HepG2 (cell line): ENCODE results near the gene FASTKD3. TPM values are rescaled to one million over a fixed set of nuclear protein-coding genes. Genes with fewer than 3 reads are reported as not detected.

Source experiments
- CENPX ChIP-seq: sonication (generic); formaldehyde crosslinking; IDR thresholded peaks from 2 replicates; pipeline ENCODE4 v1.9.0; 2021; ENCODE audit warnings: mild to moderate bottlenecking, missing genetic modification reagents, moderate library complexity
- GFI1 ChIP-seq: sonication (generic); formaldehyde crosslinking; IDR thresholded peaks from 2 replicates; pipeline ENCODE4 v1.5.0; 2020; ENCODE audit warnings: missing genetic modification reagents, mild to moderate bottlenecking, borderline replicate concordance
- HNRNPLL ChIP-seq: fragments of 200-400 bp; formaldehyde crosslinking; IDR thresholded peaks from 2 replicates; pipeline ENCODE4 v1.6.1; 2017; ENCODE audit warnings: mild to moderate bottlenecking, low read depth, low read length; ENCODE audit not compliant: poor library complexity, severe bottlenecking
- MTA3 ChIP-seq: sonication (generic); formaldehyde crosslinking; IDR thresholded peaks from 2 replicates; pipeline ENCODE4 v1.4.0; 2020; ENCODE audit warnings: missing genetic modification reagents
- SNRNP70 ChIP-seq: fragments of 200-400 bp; formaldehyde crosslinking; IDR thresholded peaks from 2 replicates; pipeline ENCODE4 v1.6.1; 2017; ENCODE audit warnings: mild to moderate bottlenecking, low read depth, low read length, moderate library complexity
- ZNF572 ChIP-seq: sonication (generic); formaldehyde crosslinking; IDR thresholded peaks from 2 replicates; pipeline ENCODE4 v1.5.1; 2020; ENCODE audit warnings: mild to moderate bottlenecking, missing genetic modification reagents
- polyA plus RNA-seq, 8 experiments: library from polyadenylated mRNA; depleted of rRNA in 3 of 8; stranded (reverse) in 7 of 8; unstranded in 1 of 8; fragments of >200 nt; fragmentation: Illumina TruSeq in 4 of 8; extraction: Trizol in 4 of 8; gene quantifications; 2 replicates each; pipeline versions ENCODE4 v1.2.1 to v1.2.3, GENCODE V29; 2011 to 2016; ENCODE audit warnings: low read depth in 4 of 8, missing spikeins in 1 of 8, mixed read lengths in 1 of 8; ENCODE audit not compliant: insufficient read depth in 1 of 8
- total RNA-seq, 5 experiments: library from RNA; depleted of rRNA; stranded (reverse); fragments of >200 nt; fragmentation: Illumina TruSeq; extraction: Trizol; gene quantifications; 2 replicates each; pipeline ENCODE4 v1.2.3, GENCODE V29; 2016; ENCODE audit warnings: low read depth in 1 of 5
- TF ChIP-seq, protein P1 (sequence below): sonication (generic); formaldehyde crosslinking; IDR thresholded peaks from 2 replicates; pipeline ENCODE4 v1.4.0; 2020; ENCODE audit warnings: mild to moderate bottlenecking, missing genetic modification reagents
- TF ChIP-seq, protein P2 (sequence below): sonication (generic); formaldehyde crosslinking; IDR thresholded peaks from 2 replicates; pipeline ENCODE4 v1.5.1; 2020; ENCODE audit warnings: missing genetic modification reagents, mild to moderate bottlenecking, borderline replicate concordance
- TF ChIP-seq, protein P3 (sequence below): sonication (generic); formaldehyde crosslinking; IDR thresholded peaks from 2 replicates; pipeline ENCODE4 v1.8.1; 2023; ENCODE audit warnings: mild to moderate bottlenecking, missing genetic modification reagents, borderline replicate concordance
- TF ChIP-seq, protein P4 (sequence below): sonication (generic); formaldehyde crosslinking; IDR thresholded peaks from 2 replicates; pipeline ENCODE4 v1.9.0; 2022; ENCODE audit warnings: missing genetic modification reagents, mild to moderate bottlenecking, borderline replicate concordance

FASTKD3 gene
- total and polyA plus RNA-seq, 2 of the 13 experiments (the other 11 are each of a cell fraction or from before 2014, with no cell fraction given), result 6.9 to 17.8 TPM

DNA sequence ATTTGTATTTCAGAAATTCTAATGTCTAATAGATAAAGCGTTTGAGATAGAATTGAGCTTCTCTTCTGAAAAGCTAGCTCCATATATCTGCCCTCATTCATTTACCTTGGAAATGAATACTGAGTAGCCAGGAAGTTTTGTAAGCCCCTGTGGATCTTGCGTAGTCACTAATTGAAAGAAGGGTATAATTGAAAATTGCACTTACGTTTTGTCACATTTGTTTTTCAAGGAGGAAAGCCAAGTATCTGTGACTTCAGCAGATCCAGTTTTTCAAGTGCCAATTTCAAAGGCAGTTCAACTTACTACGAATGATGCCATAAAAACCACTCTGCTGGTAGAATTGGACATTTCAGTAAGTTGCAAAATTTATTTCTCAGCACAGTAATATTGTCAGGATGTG, 14.1 kb upstream of the FASTKD3 start (continued):
- TF ChIP-seq, protein P1, sequence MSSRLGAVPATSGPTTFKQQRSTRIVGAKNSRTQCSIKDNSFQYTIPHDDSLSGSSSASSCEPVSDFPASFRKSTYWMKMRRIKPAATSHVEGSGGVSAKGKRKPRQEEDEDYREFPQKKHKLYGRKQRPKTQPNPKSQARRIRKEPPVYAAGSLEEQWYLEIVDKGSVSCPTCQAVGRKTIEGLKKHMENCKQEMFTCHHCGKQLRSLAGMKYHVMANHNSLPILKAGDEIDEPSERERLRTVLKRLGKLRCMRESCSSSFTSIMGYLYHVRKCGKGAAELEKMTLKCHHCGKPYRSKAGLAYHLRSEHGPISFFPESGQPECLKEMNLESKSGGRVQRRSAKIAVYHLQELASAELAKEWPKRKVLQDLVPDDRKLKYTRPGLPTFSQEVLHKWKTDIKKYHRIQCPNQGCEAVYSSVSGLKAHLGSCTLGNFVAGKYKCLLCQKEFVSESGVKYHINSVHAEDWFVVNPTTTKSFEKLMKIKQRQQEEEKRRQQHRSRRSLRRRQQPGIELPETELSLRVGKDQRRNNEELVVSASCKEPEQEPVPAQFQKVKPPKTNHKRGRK (CRISPR knock-in tag), result no peak
- TF ChIP-seq, protein P2, sequence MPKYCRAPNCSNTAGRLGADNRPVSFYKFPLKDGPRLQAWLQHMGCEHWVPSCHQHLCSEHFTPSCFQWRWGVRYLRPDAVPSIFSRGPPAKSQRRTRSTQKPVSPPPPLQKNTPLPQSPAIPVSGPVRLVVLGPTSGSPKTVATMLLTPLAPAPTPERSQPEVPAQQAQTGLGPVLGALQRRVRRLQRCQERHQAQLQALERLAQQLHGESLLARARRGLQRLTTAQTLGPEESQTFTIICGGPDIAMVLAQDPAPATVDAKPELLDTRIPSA (CRISPR knock-in tag), result no peak
- TF ChIP-seq MTA3 (CRISPR knock-in tag) (no peak), HNRNPLL (no peak), CENPX (no peak), ZNF572 (CRISPR knock-in tag) (no peak), SNRNP70 (no peak), GFI1 (CRISPR knock-in tag) (no peak)
- TF ChIP-seq, protein P3, sequence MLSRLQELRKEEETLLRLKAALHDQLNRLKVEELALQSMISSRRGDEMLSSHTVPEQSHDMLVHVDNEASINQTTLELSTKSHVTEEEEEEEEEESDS (CRISPR knock-in tag), result no peak
- TF ChIP-seq, protein P4, sequence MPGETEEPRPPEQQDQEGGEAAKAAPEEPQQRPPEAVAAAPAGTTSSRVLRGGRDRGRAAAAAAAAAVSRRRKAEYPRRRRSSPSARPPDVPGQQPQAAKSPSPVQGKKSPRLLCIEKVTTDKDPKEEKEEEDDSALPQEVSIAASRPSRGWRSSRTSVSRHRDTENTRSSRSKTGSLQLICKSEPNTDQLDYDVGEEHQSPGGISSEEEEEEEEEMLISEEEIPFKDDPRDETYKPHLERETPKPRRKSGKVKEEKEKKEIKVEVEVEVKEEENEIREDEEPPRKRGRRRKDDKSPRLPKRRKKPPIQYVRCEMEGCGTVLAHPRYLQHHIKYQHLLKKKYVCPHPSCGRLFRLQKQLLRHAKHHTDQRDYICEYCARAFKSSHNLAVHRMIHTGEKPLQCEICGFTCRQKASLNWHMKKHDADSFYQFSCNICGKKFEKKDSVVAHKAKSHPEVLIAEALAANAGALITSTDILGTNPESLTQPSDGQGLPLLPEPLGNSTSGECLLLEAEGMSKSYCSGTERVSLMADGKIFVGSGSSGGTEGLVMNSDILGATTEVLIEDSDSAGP (CRISPR knock-in tag), result no peak
- TF ChIP-seq, all 625 proteins: peak for 0
